HEK293 (cell line): ENCODE measurements around the gene MYOC.

Source experiments
- HOXC10 ChIP-seq: sonication (generic); formaldehyde crosslinking; IDR thresholded peaks from 2 replicates; pipeline ENCODE4 v1.8.1; 2023; ENCODE audit warnings: mild to moderate bottlenecking, missing genetic modification reagents
- MYNN ChIP-seq: fragments of 450-650 bp; formaldehyde crosslinking; IDR thresholded peaks from 2 replicates; pipeline ENCODE4 v1.5.1; 2016; ENCODE audit warnings: missing biosample characterization, missing genetic modification characterization, borderline replicate concordance
- TRIM28 ChIP-seq: IDR thresholded peaks from 2 replicates; pipeline ENCODE4 v1.6.1; 2011; ENCODE audit warnings: low read length, control low read depth, borderline replicate concordance
- ZFP37 ChIP-seq: fragments of 450-650 bp; formaldehyde crosslinking; IDR thresholded peaks from 2 replicates; pipeline ENCODE4 v1.5.1; 2016; ENCODE audit warnings: missing biosample characterization, missing genetic modification characterization
- ZNF114 ChIP-seq: fragments of 450-650 bp; formaldehyde crosslinking; IDR thresholded peaks from 2 replicates; pipeline ENCODE4 v1.5.0; 2017; ENCODE audit warnings: missing biosample characterization, missing genetic modification characterization
- ZNF175 ChIP-seq: fragments of 450-650 bp; formaldehyde crosslinking; IDR thresholded peaks from 2 replicates; pipeline ENCODE4 v1.5.1; 2016; ENCODE audit warnings: missing biosample characterization, missing genetic modification characterization
- ZNF202 ChIP-seq: fragments of 450-650 bp; formaldehyde crosslinking; IDR thresholded peaks from 2 replicates; pipeline ENCODE4 v1.5.1; 2016; ENCODE audit warnings: missing biosample characterization, missing genetic modification characterization, borderline replicate concordance
- ZNF274 ChIP-seq, 2 experiments: fragments of 200-500 bp in 1 of 2; fragments of 450-650 bp in 1 of 2; sonication (Bioruptor generic) in 1 of 2; formaldehyde crosslinking in 1 of 2; IDR thresholded peaks; 2 replicates each; pipeline versions ENCODE4 v1.5.1 to v1.6.1; 2014 to 2016; ENCODE audit warnings: borderline replicate concordance in 1 of 2, inconsistent platforms in 1 of 2, low read length in 1 of 2, missing biosample characterization in 1 of 2, missing genetic modification characterization in 1 of 2
- TF ChIP-seq, protein P1 (sequence below): fragments of 450-650 bp; formaldehyde crosslinking; IDR thresholded peaks from 2 replicates; pipeline ENCODE4 v1.5.1; 2016; ENCODE audit warnings: missing biosample characterization, missing genetic modification characterization
- TF ChIP-seq, protein P2 (sequence below): fragments of 450-650 bp; formaldehyde crosslinking; IDR thresholded peaks from 2 replicates; pipeline ENCODE4 v1.5.1; 2016; ENCODE audit warnings: missing biosample characterization, missing genetic modification characterization, borderline replicate concordance
- TF ChIP-seq, protein P3 (sequence below): fragments of 450-650 bp; formaldehyde crosslinking; IDR thresholded peaks from 2 replicates; pipeline ENCODE4 v1.5.1; 2016; ENCODE audit warnings: missing biosample characterization, missing genetic modification characterization

DNA sequence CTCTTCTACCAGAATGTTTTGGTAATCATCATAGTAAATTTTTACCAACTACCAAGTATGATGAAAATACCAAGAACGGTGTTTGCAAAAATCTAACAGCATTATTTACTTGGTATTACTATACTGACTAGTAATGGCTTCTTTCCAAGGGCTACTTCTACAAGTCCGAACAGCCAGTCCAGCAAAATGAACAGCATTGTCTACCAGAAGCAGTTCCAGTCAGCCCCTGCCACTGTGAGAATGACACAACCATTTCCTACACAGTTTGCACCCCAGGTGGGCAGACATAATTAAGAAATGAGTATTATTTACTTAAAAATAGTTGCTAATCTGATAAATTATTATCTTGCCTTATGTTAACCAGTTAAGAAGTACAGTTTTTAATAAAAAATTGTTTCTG, 64.3 kb downstream of the MYOC start:
- no peak for TF ChIP-seq ZNF274 (IDR thresholded peaks at IDR 0.05; ENCODE audit: low read length)
- TF ChIP-seq ZNF274 (tag by site-specific recombination; IDR thresholded peaks at IDR 0.05; ENCODE audit: borderline replicate concordance) = no peak
- TF ChIP-seq, protein P1, sequence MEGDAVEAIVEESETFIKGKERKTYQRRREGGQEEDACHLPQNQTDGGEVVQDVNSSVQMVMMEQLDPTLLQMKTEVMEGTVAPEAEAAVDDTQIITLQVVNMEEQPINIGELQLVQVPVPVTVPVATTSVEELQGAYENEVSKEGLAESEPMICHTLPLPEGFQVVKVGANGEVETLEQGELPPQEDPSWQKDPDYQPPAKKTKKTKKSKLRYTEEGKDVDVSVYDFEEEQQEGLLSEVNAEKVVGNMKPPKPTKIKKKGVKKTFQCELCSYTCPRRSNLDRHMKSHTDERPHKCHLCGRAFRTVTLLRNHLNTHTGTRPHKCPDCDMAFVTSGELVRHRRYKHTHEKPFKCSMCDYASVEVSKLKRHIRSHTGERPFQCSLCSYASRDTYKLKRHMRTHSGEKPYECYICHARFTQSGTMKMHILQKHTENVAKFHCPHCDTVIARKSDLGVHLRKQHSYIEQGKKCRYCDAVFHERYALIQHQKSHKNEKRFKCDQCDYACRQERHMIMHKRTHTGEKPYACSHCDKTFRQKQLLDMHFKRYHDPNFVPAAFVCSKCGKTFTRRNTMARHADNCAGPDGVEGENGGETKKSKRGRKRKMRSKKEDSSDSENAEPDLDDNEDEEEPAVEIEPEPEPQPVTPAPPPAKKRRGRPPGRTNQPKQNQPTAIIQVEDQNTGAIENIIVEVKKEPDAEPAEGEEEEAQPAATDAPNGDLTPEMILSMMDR (tag by site-specific recombination) = no peak
- no peak for TF ChIP-seq ZNF114 (tag by site-specific recombination)
- TF ChIP-seq ZNF202 (tag by site-specific recombination) = no peak
- TF ChIP-seq TRIM28 = no peak
- TF ChIP-seq, protein P2, sequence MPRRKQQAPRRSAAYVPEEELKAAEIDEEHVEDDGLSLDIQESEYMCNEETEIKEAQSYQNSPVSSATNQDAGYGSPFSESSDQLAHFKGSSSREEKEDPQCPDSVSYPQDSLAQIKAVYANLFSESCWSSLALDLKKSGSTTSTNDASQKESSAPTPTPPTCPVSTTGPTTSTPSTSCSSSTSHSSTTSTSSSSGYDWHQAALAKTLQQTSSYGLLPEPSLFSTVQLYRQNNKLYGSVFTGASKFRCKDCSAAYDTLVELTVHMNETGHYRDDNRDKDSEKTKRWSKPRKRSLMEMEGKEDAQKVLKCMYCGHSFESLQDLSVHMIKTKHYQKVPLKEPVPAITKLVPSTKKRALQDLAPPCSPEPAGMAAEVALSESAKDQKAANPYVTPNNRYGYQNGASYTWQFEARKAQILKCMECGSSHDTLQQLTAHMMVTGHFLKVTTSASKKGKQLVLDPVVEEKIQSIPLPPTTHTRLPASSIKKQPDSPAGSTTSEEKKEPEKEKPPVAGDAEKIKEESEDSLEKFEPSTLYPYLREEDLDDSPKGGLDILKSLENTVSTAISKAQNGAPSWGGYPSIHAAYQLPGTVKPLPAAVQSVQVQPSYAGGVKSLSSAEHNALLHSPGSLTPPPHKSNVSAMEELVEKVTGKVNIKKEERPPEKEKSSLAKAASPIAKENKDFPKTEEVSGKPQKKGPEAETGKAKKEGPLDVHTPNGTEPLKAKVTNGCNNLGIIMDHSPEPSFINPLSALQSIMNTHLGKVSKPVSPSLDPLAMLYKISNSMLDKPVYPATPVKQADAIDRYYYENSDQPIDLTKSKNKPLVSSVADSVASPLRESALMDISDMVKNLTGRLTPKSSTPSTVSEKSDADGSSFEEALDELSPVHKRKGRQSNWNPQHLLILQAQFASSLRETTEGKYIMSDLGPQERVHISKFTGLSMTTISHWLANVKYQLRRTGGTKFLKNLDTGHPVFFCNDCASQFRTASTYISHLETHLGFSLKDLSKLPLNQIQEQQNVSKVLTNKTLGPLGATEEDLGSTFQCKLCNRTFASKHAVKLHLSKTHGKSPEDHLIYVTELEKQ = no peak
- TF ChIP-seq HOXC10 (CRISPR knock-in tag) = no peak
- TF ChIP-seq, protein P3, sequence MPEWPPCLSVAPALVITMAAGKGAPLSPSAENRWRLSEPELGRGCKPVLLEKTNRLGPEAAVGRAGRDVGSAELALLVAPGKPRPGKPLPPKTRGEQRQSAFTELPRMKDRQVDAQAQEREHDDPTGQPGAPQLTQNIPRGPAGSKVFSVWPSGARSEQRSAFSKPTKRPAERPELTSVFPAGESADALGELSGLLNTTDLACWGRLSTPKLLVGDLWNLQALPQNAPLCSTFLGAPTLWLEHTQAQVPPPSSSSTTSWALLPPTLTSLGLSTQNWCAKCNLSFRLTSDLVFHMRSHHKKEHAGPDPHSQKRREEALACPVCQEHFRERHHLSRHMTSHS (tag by site-specific recombination) = no peak
- no peak for TF ChIP-seq ZFP37 (tag by site-specific recombination)
- TF ChIP-seq ZNF175 (tag by site-specific recombination) = no peak
- no peak for TF ChIP-seq MYNN
